ENCODE data around the gene CD70.
A peak's percentile ranks its signal among the peaks of the same experiment; 100 is the strongest.
"Not testable (repeated sequence)": the region's sequence is repeated elsewhere in the genome, so short reads cannot be mapped to it uniquely, and the experiment has no call there.

Gene CD70, protein sequence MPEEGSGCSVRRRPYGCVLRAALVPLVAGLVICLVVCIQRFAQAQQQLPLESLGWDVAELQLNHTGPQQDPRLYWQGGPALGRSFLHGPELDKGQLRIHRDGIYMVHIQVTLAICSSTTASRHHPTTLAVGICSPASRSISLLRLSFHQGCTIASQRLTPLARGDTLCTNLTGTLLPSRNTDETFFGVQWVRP

DNA sequence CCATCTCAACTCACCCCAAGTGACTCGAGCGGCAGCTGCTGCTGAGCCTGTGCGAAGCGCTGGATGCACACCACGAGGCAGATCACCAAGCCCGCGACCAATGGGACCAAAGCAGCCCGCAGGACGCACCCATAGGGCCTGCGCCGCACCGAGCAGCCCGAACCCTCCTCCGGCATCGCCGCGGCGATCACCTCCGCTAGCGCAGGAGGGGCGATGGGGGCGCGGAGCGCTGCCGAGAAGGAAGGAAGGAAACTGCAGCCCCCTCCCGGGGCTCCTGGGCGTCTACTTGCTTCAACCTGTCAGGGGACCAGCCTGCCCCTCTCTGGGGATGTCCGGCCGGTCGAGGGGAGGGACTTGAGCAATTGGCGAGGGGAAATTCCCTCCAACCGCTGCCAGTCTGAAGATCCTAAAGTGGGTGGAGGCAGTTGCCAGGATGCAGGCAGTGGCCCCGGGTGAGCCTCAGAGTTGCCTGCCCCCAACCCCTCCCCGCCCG lies at the start of gene CD70:
Gene CD70 (minus strand): TSS at position 324 of the 493 bp plus-strand sequence. CDS start 148 bp downstream, at position 176.
- Histone ChIP-seq H3K4me1 (ENCODE audit: insufficient read depth, insufficient read length) (peaks cover 7% of the 10 kb centered on the region), H3K4me3 (ENCODE audit: insufficient read length, low read depth) (peak within 1 kb of the TSS; percentile 53), H3K27me3 (ENCODE audit: insufficient read depth, insufficient read length) (peaks cover 60% of the 10 kb centered on the region), H3K9ac (ENCODE audit: insufficient read length, low read depth) (peak within 1 kb of the TSS; percentile 78), H3K9me3 (ENCODE audit: insufficient read depth, low read length) (no peaks in the 10 kb centered on the region), H3K36me3 (ENCODE audit: insufficient read depth, insufficient read length, low read length) (no peaks in the 10 kb centered on the region)
- TF ChIP-seq YY1 (IDR thresholded peaks at IDR 0.05; ENCODE audit: insufficient read depth, insufficient read length) = no peak
- TF ChIP-seq ZNF274 (IDR thresholded peaks at IDR 0.05; ENCODE audit: low read depth, low read length) = no peak
- no peak for TF ChIP-seq SUZ12 (IDR thresholded peaks at IDR 0.05; ENCODE audit: extremely low read depth, insufficient read depth, insufficient read length)
- DNase-seq (ENCODE audit: low read depth, low spot score) = no peak

DNA sequence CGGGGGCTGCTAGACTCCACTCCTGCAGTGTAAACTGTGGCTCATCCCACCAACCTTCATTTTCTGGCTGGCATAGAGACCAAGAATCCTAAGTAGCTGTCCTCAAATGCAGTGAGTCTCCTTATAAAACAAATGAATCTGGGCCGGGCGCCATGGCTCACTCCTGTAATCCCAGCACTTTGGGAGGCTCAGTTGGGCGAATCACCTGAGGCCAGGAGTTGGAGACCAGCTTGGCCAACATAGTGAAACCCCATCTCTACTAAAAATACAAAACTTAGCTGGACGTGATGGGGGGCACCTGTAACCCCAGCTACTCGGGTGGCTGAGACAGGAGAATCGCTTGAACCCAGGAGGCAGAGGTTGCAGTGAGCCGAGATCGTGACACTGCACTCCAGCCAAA lies 49.4 kb upstream of the CD70 start:
- H3K27me3 ChIP-seq (ENCODE audit: insufficient read depth, insufficient read length); H3K4me3 ChIP-seq (ENCODE audit: insufficient read length, low read depth); DNase-seq (ENCODE audit: low read depth, low spot score): not testable (repeated sequence)

DNA sequence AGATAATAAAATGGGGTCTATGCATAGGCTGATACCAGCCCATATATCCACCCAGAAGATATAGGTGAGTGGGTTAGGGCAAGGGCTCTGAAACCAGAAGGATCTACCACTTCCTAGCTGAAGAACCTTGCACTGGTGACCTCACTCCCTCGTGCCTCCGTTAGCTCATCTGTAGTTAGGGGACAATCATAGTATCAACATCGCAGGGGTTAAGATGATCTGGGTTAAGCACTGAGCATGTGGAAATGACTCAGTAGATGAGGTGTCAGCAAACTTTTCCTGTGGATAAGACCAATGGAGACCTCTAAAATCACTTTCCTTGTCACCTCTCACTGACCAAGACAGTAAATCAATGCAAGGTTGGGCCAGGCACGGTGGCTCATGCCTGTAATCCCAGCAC lies 48.5 kb upstream of the CD70 start:
- no peaks in the 10 kb centered on the region for H3K36me3 ChIP-seq (ENCODE audit: insufficient read depth, insufficient read length, low read length)
- DNase-seq (ENCODE audit: low read depth, low spot score) = no peak
- TF ChIP-seq ZNF274 (IDR thresholded peaks at IDR 0.05; ENCODE audit: low read depth, low read length) (no peak), SUZ12 (IDR thresholded peaks at IDR 0.05; ENCODE audit: extremely low read depth, insufficient read depth, insufficient read length) (no peak), YY1 (IDR thresholded peaks at IDR 0.05; ENCODE audit: insufficient read depth, insufficient read length) (no peak)

More for the DNA sequence above, 49.4 kb upstream of the CD70 start:
- H3K36me3 ChIP-seq (ENCODE audit: insufficient read depth, insufficient read length, low read length); H3K9me3 ChIP-seq (ENCODE audit: insufficient read depth, low read length); H3K4me1 ChIP-seq (ENCODE audit: insufficient read depth, insufficient read length); H3K9ac ChIP-seq (ENCODE audit: insufficient read length, low read depth): not testable (repeated sequence)

DNA sequence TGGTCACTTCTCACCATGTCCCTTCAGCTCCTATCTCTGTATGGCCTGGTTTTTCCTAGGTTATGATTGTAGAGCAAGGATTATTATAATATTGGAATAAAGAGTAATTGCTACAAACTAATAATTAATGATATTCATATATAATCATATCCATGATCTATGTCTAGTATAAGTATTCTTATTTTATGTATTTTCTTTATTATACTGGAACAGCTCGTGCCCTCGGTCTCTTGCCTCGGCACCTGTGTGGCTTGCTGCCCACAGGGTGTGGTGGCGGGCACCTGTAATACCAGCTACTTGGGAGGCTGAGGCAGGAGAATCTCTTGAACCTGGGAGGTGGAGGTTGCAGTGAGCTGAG lies 42.5 kb upstream of the CD70 start:
- H3K4me1 ChIP-seq (ENCODE audit: insufficient read depth, insufficient read length); DNase-seq (ENCODE audit: low read depth, low spot score); H3K27me3 ChIP-seq (ENCODE audit: insufficient read depth, insufficient read length); H3K9ac ChIP-seq (ENCODE audit: insufficient read length, low read depth); H3K9me3 ChIP-seq (ENCODE audit: insufficient read depth, low read length); H3K4me3 ChIP-seq (ENCODE audit: insufficient read length, low read depth); H3K36me3 ChIP-seq (ENCODE audit: insufficient read depth, insufficient read length, low read length): not testable (repeated sequence)

More for the DNA sequence above, 48.5 kb upstream of the CD70 start:
- peaks cover 3% of the 10 kb centered on the region for H3K4me1 ChIP-seq (ENCODE audit: insufficient read depth, insufficient read length)
- no peaks in the 10 kb centered on the region for H3K9me3 ChIP-seq (ENCODE audit: insufficient read depth, low read length)
- H3K4me3 ChIP-seq (ENCODE audit: insufficient read length, low read depth) = no peak overlapping the region
- H3K9ac ChIP-seq (ENCODE audit: insufficient read length, low read depth) = no peak overlapping the region
- H3K27me3 ChIP-seq (ENCODE audit: insufficient read depth, insufficient read length) = no peaks in the 10 kb centered on the region

DNA sequence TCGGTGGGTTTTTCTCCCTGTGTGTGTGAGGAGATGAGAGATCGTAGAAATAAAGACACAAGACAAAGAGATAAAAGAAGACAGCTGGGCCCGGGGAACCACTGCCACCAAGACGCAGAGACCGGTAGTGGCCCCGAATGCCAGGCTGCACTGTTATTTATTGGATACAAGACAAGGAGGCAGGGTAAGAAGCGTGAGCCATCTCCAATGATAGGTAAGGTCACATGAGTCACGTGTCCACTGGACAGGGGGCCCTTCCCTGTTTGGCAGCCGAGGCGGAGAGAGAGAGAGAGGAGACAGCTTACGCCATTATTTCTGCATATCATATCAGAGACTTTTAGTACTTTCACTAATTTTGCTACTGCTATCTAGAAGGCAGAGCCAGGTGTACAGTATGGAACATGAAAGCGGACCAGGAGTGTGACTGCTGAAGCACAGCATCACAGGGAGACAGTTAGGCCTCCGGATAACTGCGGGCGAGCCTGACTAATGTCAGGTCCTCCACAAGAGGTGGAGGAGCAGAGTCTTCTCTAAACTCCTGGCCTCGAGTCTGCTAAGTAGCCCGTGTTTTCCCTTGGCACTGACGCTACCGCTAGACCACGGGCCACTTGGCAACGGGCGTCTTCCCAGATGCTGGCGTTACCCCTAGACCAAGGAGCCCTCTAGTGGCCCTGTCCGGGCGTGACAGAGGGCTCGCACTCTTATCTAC lies 42.0 kb upstream of the CD70 start:
- DNase-seq (ENCODE audit: low read depth, low spot score) = peak; percentile 25
- H3K9me3 ChIP-seq (ENCODE audit: insufficient read depth, low read length); H3K27me3 ChIP-seq (ENCODE audit: insufficient read depth, insufficient read length); H3K4me1 ChIP-seq (ENCODE audit: insufficient read depth, insufficient read length); H3K36me3 ChIP-seq (ENCODE audit: insufficient read depth, insufficient read length, low read length); H3K4me3 ChIP-seq (ENCODE audit: insufficient read length, low read depth); H3K9ac ChIP-seq (ENCODE audit: insufficient read length, low read depth): not testable (repeated sequence)

DNA sequence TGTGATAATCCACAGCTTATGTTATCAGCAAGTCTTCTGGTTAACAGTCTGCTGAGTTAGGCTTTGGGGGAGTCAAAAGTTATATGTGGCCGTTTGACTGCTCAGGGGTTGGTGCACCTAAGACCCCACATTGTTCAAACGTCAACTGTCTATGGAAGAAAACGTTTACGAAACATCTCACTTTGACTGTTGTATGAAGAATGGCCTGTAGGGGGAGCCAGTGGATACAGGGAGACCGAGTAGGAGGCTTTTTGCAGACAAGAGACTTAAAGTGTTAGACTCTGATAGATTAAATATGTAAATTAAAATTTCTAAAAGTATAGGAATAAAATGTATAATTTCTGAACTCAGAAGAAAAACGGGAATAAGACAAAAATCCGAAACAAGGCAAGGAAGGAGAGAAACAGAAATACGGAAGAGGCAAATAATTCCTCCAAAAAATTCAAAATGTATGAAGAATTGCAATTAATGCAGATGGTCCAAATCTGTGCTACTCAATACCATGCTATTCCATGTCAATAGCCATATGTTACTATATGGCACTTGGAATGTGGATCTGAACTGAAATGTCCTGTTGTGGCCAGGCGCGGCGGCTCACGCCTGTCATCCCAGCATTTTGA lies 41.2 kb upstream of the CD70 start:
- H3K9me3 ChIP-seq (ENCODE audit: insufficient read depth, low read length) = peaks cover 15% of the 10 kb centered on the region; the same call in 1 of the 2 replicates
- peaks cover 6% of the 10 kb centered on the region for H3K27me3 ChIP-seq (ENCODE audit: insufficient read depth, insufficient read length)
- TF ChIP-seq YY1 (IDR thresholded peaks at IDR 0.05; ENCODE audit: insufficient read depth, insufficient read length) (no peak), ZNF274 (IDR thresholded peaks at IDR 0.05; ENCODE audit: low read depth, low read length) (no peak), SUZ12 (IDR thresholded peaks at IDR 0.05; ENCODE audit: extremely low read depth, insufficient read depth, insufficient read length) (no peak)
- DNase-seq (ENCODE audit: low read depth, low spot score) = peak; percentile 67
- no peak overlapping the region for H3K9ac ChIP-seq (ENCODE audit: insufficient read length, low read depth)
- no peak overlapping the region for H3K4me3 ChIP-seq (ENCODE audit: insufficient read length, low read depth)
- no peaks in the 10 kb centered on the region for H3K36me3 ChIP-seq (ENCODE audit: insufficient read depth, insufficient read length, low read length)
- H3K4me1 ChIP-seq (ENCODE audit: insufficient read depth, insufficient read length) = no peaks in the 10 kb centered on the region

DNA sequence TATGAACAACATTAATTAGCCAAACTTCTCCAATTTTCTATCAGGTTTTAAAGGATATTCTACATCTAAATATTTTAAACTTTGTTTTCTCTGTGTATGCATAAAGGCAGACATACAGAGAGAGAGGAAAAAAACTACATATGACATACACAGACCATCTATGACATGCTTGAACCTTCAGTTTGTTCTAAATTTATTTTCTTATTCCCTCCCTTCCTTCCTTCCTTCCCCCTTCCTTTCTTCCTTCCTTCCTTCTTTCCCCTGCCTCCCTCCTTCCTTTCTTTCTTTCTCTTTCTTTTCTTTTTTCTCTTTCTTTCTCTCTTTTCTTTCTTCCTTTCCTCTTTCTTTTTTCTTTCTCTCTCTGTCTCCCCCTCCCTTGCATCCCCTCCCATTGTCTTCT lies 35.8 kb upstream of the CD70 start:
- Histone ChIP-seq H3K27me3 (ENCODE audit: insufficient read depth, insufficient read length) (no peaks in the 10 kb centered on the region), H3K9ac (ENCODE audit: insufficient read length, low read depth) (no peak overlapping the region), H3K9me3 (ENCODE audit: insufficient read depth, low read length) (peaks cover 51% of the 10 kb centered on the region), H3K36me3 (ENCODE audit: insufficient read depth, insufficient read length, low read length) (no peaks in the 10 kb centered on the region), H3K4me1 (ENCODE audit: insufficient read depth, insufficient read length) (no peaks in the 10 kb centered on the region), H3K4me3 (ENCODE audit: insufficient read length, low read depth) (no peak overlapping the region)
- no peak for DNase-seq (ENCODE audit: low read depth, low spot score)
- TF ChIP-seq YY1 (IDR thresholded peaks at IDR 0.05; ENCODE audit: insufficient read depth, insufficient read length) = no peak
- no peak for TF ChIP-seq ZNF274 (IDR thresholded peaks at IDR 0.05; ENCODE audit: low read depth, low read length)
- TF ChIP-seq SUZ12 (IDR thresholded peaks at IDR 0.05; ENCODE audit: extremely low read depth, insufficient read depth, insufficient read length) = no peak

Measured in NT2/D1 (cell line).